H9 (cell line): Measurements from ENCODE around the gene FBLN2. TPM values are rescaled to one million over a fixed set of nuclear protein-coding genes. Genes with fewer than 3 reads are reported as not detected.

ENCODE experiments used
- DNase-seq: peaks from one replicate; pipeline ENCODE4 v3.0.0-alpha.2; 2017
- H2AFZ ChIP-seq: one replicate; pipeline ENCODE4 v1.6.1; 2013; ENCODE audit warnings: mild to moderate bottlenecking, low read length, control low read depth, moderate library complexity
- H2AK5ac ChIP-seq: 2 replicates; pipeline ENCODE4 v1.6.1; 2013; ENCODE audit warnings: low read length, control low read depth, mixed read lengths; ENCODE audit not compliant: insufficient read length
- H2BK120ac ChIP-seq: one replicate; pipeline ENCODE4 v1.6.1; 2013; ENCODE audit warnings: low read depth, mild to moderate bottlenecking, low read length, control low read depth, inconsistent platforms; ENCODE audit not compliant: poor library complexity, severe bottlenecking
- H2BK12ac ChIP-seq: 2 replicates; pipeline ENCODE4 v1.6.1; 2013; ENCODE audit warnings: low read length, control low read depth, mixed read lengths, low read depth; ENCODE audit not compliant: insufficient read length
- H2BK15ac ChIP-seq: 2 replicates; pipeline ENCODE4 v1.6.1; 2013; ENCODE audit warnings: low read depth, low read length, control low read depth
- H2BK20ac ChIP-seq: one replicate; pipeline ENCODE4 v1.6.1; 2013; ENCODE audit warnings: low read depth, mild to moderate bottlenecking, low read length, control low read depth, inconsistent platforms; ENCODE audit not compliant: poor library complexity, severe bottlenecking
- H2BK5ac ChIP-seq: 2 replicates; pipeline ENCODE4 v1.6.1; 2013; ENCODE audit warnings: low read length, control low read depth, mixed read lengths; ENCODE audit not compliant: insufficient read length
- H3K14ac ChIP-seq: 2 replicates; pipeline ENCODE4 v1.6.1; 2013; ENCODE audit warnings: low read length, control low read depth; ENCODE audit not compliant: insufficient read depth
- H3K18ac ChIP-seq: 2 replicates; pipeline ENCODE4 v1.6.1; 2013; ENCODE audit warnings: low read depth, mild to moderate bottlenecking, mixed read lengths, low read length, control low read depth; ENCODE audit not compliant: insufficient read length
- H3K23ac ChIP-seq: 2 replicates; pipeline ENCODE4 v1.6.1; 2013; ENCODE audit warnings: low read length, control low read depth, mixed read lengths, low read depth; ENCODE audit not compliant: insufficient read length
- H3K23me2 ChIP-seq: 2 replicates; pipeline ENCODE4 v1.6.1; 2013; ENCODE audit warnings: low read depth, mild to moderate bottlenecking, mixed read lengths, low read length, control low read depth; ENCODE audit not compliant: insufficient read length, poor library complexity, severe bottlenecking
- H3K27ac ChIP-seq: 2 replicates; pipeline ENCODE4 v1.5.1; 2013; ENCODE audit warnings: low read length, control low read depth, mixed read lengths, low read depth; ENCODE audit not compliant: insufficient read length
- H3K27me3 ChIP-seq: 2 replicates; pipeline ENCODE4 v1.6.1; 2013; ENCODE audit warnings: low read length, control low read depth, inconsistent platforms; ENCODE audit not compliant: insufficient read depth
- H3K4ac ChIP-seq: 2 replicates; pipeline ENCODE4 v1.6.1; 2013; ENCODE audit warnings: low read depth, mild to moderate bottlenecking, control low read depth, inconsistent platforms, low read length, moderate library complexity
- H3K4me1 ChIP-seq: 2 replicates; pipeline ENCODE4 v1.6.1; 2013; ENCODE audit warnings: low read length, control low read depth, inconsistent platforms; ENCODE audit not compliant: insufficient read depth
- H3K4me2 ChIP-seq: 2 replicates; pipeline ENCODE4 v1.6.1; 2013; ENCODE audit warnings: low read length, control low read depth, mixed read lengths; ENCODE audit not compliant: insufficient read length, insufficient read depth
- H3K56ac ChIP-seq: 2 replicates; pipeline ENCODE4 v1.6.1; 2013; ENCODE audit warnings: low read depth, mild to moderate bottlenecking, mixed read lengths, low read length, control low read depth; ENCODE audit not compliant: insufficient read length
- H3K79me1 ChIP-seq: 2 replicates; pipeline ENCODE4 v1.6.1; 2013; ENCODE audit warnings: low read depth, mild to moderate bottlenecking, moderate library complexity, low read length, control low read depth, inconsistent platforms; ENCODE audit not compliant: insufficient read depth, poor library complexity, severe bottlenecking
- H3K79me2 ChIP-seq: 2 replicates; pipeline ENCODE4 v1.6.1; 2013; ENCODE audit warnings: low read length, control low read depth, inconsistent platforms; ENCODE audit not compliant: insufficient read depth
- H3K9ac ChIP-seq: 2 replicates; pipeline ENCODE4 v1.6.1; 2013; ENCODE audit warnings: low read length, control low read depth, mixed read lengths; ENCODE audit not compliant: insufficient read length; ENCODE audit errors: extremely low read depth
- H3K9me3 ChIP-seq: one replicate; pipeline ENCODE4 v1.6.1; 2013; ENCODE audit warnings: low read depth, low read length, inconsistent platforms; ENCODE audit not compliant: control insufficient read depth
- H3T11ph ChIP-seq: one replicate; pipeline ENCODE4 v1.6.1; 2013; ENCODE audit warnings: mild to moderate bottlenecking, low read length, control low read depth, inconsistent platforms
- H4K20me1 ChIP-seq: one replicate; pipeline ENCODE4 v1.6.1; 2013; ENCODE audit not compliant: control insufficient read depth, insufficient read length, insufficient read depth
- H4K5ac ChIP-seq: 2 replicates; pipeline ENCODE4 v1.6.1; 2013; ENCODE audit warnings: low read depth, mild to moderate bottlenecking, mixed read lengths, low read length, control low read depth; ENCODE audit not compliant: insufficient read length
- H4K8ac ChIP-seq: replicated peaks from 2 replicates; pipeline ENCODE4 v1.6.1; 2013; ENCODE audit warnings: low read length, control low read depth, mixed read lengths, low read depth; ENCODE audit not compliant: insufficient read length
- H4K91ac ChIP-seq: 2 replicates; pipeline ENCODE4 v1.6.1; 2013; ENCODE audit warnings: low read depth, mild to moderate bottlenecking, moderate library complexity, mixed read lengths, low read length, control low read depth; ENCODE audit not compliant: insufficient read length
- H3K27ac Mint-ChIP-seq, 3 experiments: 2 replicates in 2 of 3; 3 replicates in 1 of 3; pipeline ENCODE4 v1.8.0; 2020 to 2021; ENCODE audit warnings: mixed read lengths in 3 of 3, mild to moderate bottlenecking in 1 of 3, moderate library complexity in 1 of 3
- H3K27me3 Mint-ChIP-seq: 2 replicates; pipeline ENCODE4 v1.8.0; 2021; ENCODE audit warnings: low read depth, mild to moderate bottlenecking, moderate library complexity, mixed read lengths
- H3K36me3 Mint-ChIP-seq, 3 experiments: 2 replicates in 2 of 3; 3 replicates in 1 of 3; pipeline ENCODE4 v1.8.0; 2020 to 2021; ENCODE audit warnings: low read depth in 3 of 3, mixed read lengths in 3 of 3; ENCODE audit not compliant: insufficient read depth in 1 of 3
- H3K4me1 Mint-ChIP-seq, 2 experiments: 2 replicates each; pipeline ENCODE4 v1.8.0; 2020; ENCODE audit warnings: mixed read lengths in 2 of 2
- H3K4me3 Mint-ChIP-seq, 2 experiments: 2 replicates in 1 of 2; 3 replicates in 1 of 2; pipeline ENCODE4 v1.8.0; 2020 to 2021; ENCODE audit warnings: mild to moderate bottlenecking in 2 of 2, mixed read lengths in 2 of 2, moderate library complexity in 1 of 2
- H3K9me3 Mint-ChIP-seq, 2 experiments: 2 replicates in 1 of 2; 3 replicates in 1 of 2; pipeline ENCODE4 v1.8.0; 2020; ENCODE audit warnings: mild to moderate bottlenecking in 2 of 2, mixed read lengths in 2 of 2, moderate library complexity in 1 of 2
- CTCF ChIP-seq: fragments of 200-600 bp; sonication (generic); conservative IDR thresholded peaks from 3 replicates; pipeline ENCODE4 v1.8.0; 2021; ENCODE audit warnings: antibody characterized with exemption, mild to moderate bottlenecking
- WGBS: extraction: QIAGEN DNeasy Blood & Tissue Kit; methylation state at CpG from one replicate; pipeline ENCODE4 v1.1.7; 2013; ENCODE audit warnings: missing lambda C conversion rate, low lambda C conversion rate, mixed read lengths; ENCODE audit not compliant: insufficient read length; ENCODE audit errors: extremely low coverage; 5-methylcytosine and 5-hydroxymethylcytosine counted together
- total RNA-seq: library from RNA; stranded (reverse); gene quantifications from 2 replicates; pipeline ENCODE4 v1.2.1, GENCODE V29; 2021

FBLN2 gene
- total RNA-seq, 1 experiment from 2014 or later = 11.8 TPM

- no peak overlapping the region for H3K23ac ChIP-seq
- no peak overlapping the region for H3K56ac ChIP-seq
- H4K91ac ChIP-seq = no peak overlapping the region
- no peak overlapping the region for H3K4me2 ChIP-seq
- H3K4me1 Mint-ChIP-seq = peaks cover 6 to 10% of the 10 kb centered on the region in 2 experiments
- no peak overlapping the region for H2BK5ac ChIP-seq
- no peaks in the 10 kb centered on the region; the same call in 1 of the 2 replicates for H3K4me1 ChIP-seq
- no peaks in the 10 kb centered on the region for H3K27me3 ChIP-seq
- H4K8ac ChIP-seq = no peak overlapping the region
- H3K9me3 Mint-ChIP-seq = no peaks in the 10 kb centered on the region; a peak in 2 of 5 replicates
- no peak for DNase-seq
- no peaks in the 10 kb centered on the region for H3K27me3 Mint-ChIP-seq
- no peak overlapping the region for H3K4ac ChIP-seq
- H4K20me1 ChIP-seq = peaks cover 8% of the 10 kb centered on the region
- no peak for TF ChIP-seq CTCF
- no peaks in the 10 kb centered on the region for H3K23me2 ChIP-seq
- no peak overlapping the region for H3K9ac ChIP-seq
- H2BK15ac ChIP-seq = no peak overlapping the region
- no peak overlapping the region for H3K27ac ChIP-seq
- H2BK20ac ChIP-seq = no peak overlapping the region
- H2BK12ac ChIP-seq = no peak overlapping the region
- WGBS = no CpG with 5 or more reads among the region's 3 CpGs
- no peak overlapping the region for H2AK5ac ChIP-seq
- H4K5ac ChIP-seq = no peak overlapping the region
- H3T11ph ChIP-seq = no peak overlapping the region
- H2BK120ac ChIP-seq = no peak overlapping the region
- no peak overlapping the region for H2AFZ ChIP-seq
- peak overlapping the region in 2 of 3 experiments; percentile 35 to 54; a peak in 4 of 7 replicates for H3K27ac Mint-ChIP-seq
- H3K79me2 ChIP-seq = no peaks in the 10 kb centered on the region
- no peak overlapping the region for H3K14ac ChIP-seq
- H3K9me3 ChIP-seq = no peaks in the 10 kb centered on the region
- no peak overlapping the region for H3K4me3 Mint-ChIP-seq
- H3K18ac ChIP-seq = no peak overlapping the region
- H3K79me1 ChIP-seq = no peaks in the 10 kb centered on the region
- H3K36me3 Mint-ChIP-seq = peaks cover 0 to 1% (median 0%) of the 10 kb centered on the region in 3 experiments; a peak in 1 of 7 replicates
These were observed 41.7 kb upstream of the FBLN2 start for GRCh38 chr3:13507247-13507569.
